K562 (cell line): ENCODE results near the gene LRRK2.

Source experiments
- DLX4 ChIP-seq: fragments of 250-450 bp; sonication (Bioruptor Pico); IDR thresholded peaks from 2 replicates; pipeline ENCODE4 v1.6.1; 2021; ENCODE audit warnings: mild to moderate bottlenecking
- HIVEP1 ChIP-seq: fragments of 250-450 bp; sonication (Bioruptor Pico); IDR thresholded peaks from 2 replicates; pipeline ENCODE4 v1.4.0; 2020; ENCODE audit warnings: mild to moderate bottlenecking
- HNRNPK ChIP-seq: fragments of 200-400 bp; formaldehyde crosslinking; IDR thresholded peaks from one replicate; pipeline ENCODE4 v1.6.1; 2018; ENCODE audit warnings: mild to moderate bottlenecking, low read depth, low read length; ENCODE audit not compliant: poor library complexity, severe bottlenecking
- NFE2L1 ChIP-seq: fragments of 450-650 bp; IDR thresholded peaks from 2 replicates; pipeline ENCODE4 v1.6.1; 2016; ENCODE audit warnings: missing genetic modification characterization, low read depth, mild to moderate bottlenecking, missing compliant biosample characterization, moderate library complexity, borderline replicate concordance
- SRSF7 ChIP-seq: fragments of 200-400 bp; formaldehyde crosslinking; optimal IDR thresholded peaks from 2 replicates; pipeline ENCODE3; 2017; ENCODE audit warnings: mild to moderate bottlenecking, low read depth, low read length

- TF ChIP-seq SRSF7 (no peak), HNRNPK (no peak), HIVEP1 (CRISPR knock-in tag) (no peak), DLX4 (CRISPR knock-in tag) (no peak), NFE2L1 (no peak)
Observed at GRCh38 chr12:40233741-40234367, 9.1 kb downstream of the LRRK2 start.
